D341Med (cell line): Measurements from ENCODE around the gene ERC2.

Source experiments
- DNase-seq: peaks from one replicate; pipeline ENCODE4 v3.0.0; 2012; ENCODE audit warnings: low spot score

Gene ERC2

GRCh38 chr3:55790596-55791350 is 677.5 kb downstream of the ERC2 start:
- no peak for DNase-seq

GRCh38 chr3:55789516-55789915 is 678.8 kb downstream of the ERC2 start:
- DNase-seq: no peak

GRCh38 chr3:55782807-55783206 is 685.5 kb downstream of the ERC2 start:
- no peak for DNase-seq

- DNase-seq: no peak
Measured at GRCh38 chr3:55782351-55782750, 685.9 kb downstream of the ERC2 start.

- DNase-seq: no peak
Measured at GRCh38 chr3:55780913-55781312, 687.4 kb downstream of the ERC2 start.

GRCh38 chr3:55779543-55779942 is 688.7 kb downstream of the ERC2 start:
- no peak for DNase-seq

GRCh38 chr3:55775366-55776154 is 692.7 kb downstream of the ERC2 start:
- DNase-seq: no peak

- DNase-seq: no peak
Measured at GRCh38 chr3:55774856-55775255, 693.4 kb downstream of the ERC2 start.

DNA sequence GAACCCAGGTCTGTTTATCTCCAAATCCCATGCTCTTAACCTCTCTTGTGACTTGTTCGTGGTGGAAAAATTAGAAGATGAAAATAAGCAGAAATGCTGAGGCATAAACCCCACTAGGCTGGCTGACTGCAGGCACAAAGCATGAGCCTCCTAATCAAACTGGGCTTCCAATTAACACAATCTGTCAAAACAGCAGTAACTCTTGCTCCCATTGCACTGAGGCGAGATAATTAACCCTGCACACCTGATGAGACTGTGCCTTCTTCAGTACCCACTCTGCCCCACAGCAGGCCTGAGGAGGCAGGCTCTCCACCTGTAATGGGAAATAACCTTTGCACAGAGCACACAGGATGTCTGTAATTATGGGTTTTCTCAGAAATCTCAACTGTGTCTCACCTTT is 696.8 kb downstream of the ERC2 start:
- DNase-seq: no peak

GRCh38 chr3:55770077-55770476 is 698.2 kb downstream of the ERC2 start:
- DNase-seq: no peak

DNA sequence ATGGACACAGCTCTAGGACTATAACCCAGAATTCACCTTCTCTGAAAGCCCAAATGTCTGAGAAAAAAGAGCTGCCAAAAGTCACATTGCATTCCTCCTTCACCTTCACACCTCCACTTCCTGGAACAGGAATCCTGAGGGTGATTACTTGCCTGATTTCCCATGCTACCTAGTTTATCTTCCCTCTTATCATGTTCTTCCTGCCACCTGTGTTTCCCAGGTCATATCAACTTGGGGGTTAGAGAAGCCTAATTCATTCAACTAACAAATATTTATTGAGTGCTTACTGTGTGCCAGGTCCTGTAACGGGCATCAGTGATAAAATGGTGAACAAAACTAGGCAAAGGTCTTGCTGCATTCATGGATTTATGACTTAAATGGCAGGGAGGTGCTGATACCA is 701.5 kb downstream of the ERC2 start:
- no peak for DNase-seq

DNA sequence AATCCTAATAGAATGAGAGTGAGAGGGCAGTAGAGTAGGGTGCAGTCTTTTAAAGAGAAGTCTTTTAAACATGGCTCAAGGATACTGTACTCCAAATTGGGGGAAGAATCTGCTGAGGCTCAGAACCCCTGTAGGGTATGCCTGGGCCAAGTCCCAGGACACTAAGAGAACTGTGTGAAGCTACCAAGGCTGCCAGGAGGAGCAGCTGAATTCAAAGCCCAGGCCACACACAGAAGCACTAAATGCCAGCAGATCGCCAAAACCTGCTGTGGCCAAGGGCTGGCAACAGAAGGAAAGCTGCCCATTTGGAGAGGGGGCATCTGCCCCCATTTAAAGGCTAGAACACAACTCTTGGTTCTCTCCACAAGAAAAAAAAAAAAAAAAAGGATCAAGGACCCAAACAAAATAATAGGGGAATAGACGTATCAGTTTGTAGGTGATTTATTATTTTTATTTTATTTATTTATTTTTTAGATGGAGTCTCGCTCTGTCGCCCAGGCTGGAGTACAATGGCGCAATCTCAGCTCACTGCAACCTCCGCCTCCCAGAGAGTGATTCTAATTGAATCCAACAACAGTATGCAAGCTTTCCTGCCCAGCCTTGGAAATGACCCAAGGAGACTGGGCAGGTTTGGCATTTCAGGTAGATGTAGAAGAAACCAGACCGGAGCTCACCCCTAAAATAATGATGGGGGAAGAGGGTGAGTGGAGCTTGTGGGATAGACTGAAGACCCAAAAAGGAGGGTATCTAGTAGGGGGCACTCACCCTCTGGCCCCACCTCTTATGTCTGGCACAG is 702.2 kb downstream of the ERC2 start:
- no peak for DNase-seq

DNA sequence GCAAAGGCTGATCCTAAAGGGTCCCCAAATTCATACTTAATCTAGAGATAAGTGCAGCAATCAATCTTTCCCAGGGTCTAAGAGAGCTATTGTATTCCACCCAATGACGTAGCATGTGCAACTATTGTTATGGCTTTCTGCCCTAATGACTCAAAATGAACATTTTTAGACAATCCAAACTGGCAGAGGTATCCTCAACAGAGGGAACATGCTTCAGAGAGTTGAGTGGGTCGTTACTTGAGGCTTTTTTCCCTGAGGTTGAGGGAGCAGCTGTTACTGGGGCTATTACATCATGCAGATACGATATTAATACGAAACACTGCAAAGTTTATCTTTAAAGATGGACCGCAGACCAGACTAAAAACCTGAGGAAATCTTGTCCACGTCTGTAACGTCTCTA is 702.9 kb downstream of the ERC2 start:
- no peak for DNase-seq

DNA sequence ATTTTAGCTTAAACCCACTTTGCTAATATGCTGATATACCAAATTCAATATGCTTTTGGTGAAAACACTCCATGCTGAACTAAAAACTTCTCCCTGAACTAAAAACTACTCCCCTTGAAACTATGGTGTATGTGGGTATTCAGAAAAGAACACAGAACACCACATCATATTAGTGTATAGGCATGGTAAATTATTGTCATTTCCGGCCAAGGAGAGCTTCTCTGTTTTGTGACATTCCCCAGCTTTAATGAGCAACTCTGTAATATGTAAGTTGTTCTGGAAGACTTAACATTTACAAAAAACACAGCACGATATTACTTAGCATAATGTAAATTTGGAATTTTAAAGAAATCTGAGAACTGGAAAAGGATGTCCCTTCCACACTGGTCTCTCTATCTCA is 711.3 kb downstream of the ERC2 start:
- DNase-seq: no peak

DNA sequence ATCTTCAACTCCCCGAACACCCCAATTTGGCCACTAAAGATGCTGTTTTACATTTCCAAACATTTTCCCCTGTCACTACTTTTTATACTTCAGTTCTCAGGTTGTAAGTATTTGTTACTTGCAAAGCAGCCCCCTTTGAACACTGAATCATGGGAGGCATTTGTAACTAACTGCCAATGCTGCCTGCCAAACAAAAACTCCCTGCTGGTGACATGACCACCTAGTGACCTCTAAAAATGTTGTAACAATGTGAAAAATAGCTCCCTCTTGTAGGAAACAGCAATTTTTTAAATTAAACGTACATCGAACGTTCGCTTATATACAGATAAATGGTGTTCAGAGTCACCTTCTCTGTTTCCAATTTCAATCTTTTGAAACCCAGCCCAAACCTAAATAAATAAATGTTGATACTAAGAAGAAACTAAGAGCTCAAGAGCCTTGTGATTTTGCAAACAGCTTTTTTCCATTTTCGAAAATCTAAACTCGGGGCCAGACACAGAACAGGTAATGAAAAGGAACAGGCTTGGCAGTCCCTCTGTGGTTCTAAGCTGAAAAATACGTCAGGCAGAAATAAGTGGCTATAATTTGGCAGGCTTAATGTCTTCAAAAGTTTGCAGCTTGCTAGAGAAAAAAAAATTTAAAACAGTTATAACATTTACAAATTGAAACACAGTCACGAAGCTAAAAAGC is 712.6 kb downstream of the ERC2 start:
- no peak for DNase-seq

- DNase-seq: no peak
Measured at GRCh38 chr3:55752911-55753310, 715.4 kb downstream of the ERC2 start.

- DNase-seq: no peak
Measured at GRCh38 chr3:55751730-55752129, 716.5 kb downstream of the ERC2 start.

DNA sequence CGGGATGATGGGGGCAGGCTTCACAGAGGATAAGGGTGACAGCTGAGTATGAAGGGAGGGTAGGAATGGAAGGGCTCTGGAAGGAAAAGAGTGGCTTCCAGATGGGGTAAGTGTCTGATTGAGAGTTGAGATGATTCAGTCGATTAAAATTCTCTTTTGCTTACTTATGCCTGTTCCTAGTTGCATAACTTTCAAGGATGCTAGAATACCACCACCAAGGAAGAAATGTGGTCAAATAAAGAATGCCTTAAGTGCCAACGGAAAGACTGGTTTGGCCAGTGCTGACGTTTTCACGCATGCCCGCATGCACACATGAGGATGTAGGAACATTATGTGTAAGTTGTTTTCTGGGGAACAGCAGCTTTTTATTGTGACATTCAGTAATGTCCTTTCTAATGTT is 717.7 kb downstream of the ERC2 start:
- no peak for DNase-seq

DNA sequence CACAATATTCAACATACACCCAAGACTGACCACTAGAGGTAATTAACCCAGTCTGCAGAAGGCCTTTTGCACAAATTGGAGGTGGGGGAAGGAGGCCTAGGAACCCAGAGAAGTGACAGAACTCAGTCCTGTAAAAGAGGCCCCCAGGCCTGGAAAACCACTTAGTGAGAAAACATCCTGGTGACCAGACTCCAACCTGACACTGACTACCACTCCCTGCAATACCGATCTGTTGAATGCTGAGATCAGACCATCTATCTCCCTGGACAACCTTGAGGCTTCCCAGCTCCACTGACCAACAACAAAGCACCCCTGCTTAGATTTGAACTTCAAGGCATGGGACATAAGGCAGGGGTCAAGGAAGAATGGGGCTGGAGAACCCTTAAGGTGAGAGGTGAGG is 719.2 kb downstream of the ERC2 start:
- no peak for DNase-seq

- DNase-seq: no peak
Measured at GRCh38 chr3:55746808-55747413, 721.4 kb downstream of the ERC2 start.

DNA sequence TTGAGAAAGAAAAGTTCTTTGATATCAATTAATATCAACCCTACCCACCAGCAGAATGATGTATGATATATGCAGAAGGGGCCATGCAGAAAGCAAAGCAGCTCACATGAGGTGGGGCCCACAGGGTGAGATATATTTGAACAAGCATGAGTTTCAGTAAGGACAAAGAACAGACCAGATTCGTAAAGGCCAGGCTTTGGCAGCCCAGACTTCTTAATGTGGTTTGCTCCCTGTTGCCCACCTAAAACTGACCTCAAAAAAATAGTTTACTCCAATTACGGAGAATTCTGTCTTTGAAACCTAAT is 725.5 kb downstream of the ERC2 start:
- DNase-seq: no peak
